Measurements from ENCODE around the gene SMPD3. TPM values are rescaled to one million over a fixed set of nuclear protein-coding genes. Genes with fewer than 3 reads are reported as not detected.

The SMPD3 gene
- total and polyA plus RNA-seq, 2 donors (not counting 3 experiments of a cell fraction or from before 2014, with no cell fraction given), result not detected

DNA sequence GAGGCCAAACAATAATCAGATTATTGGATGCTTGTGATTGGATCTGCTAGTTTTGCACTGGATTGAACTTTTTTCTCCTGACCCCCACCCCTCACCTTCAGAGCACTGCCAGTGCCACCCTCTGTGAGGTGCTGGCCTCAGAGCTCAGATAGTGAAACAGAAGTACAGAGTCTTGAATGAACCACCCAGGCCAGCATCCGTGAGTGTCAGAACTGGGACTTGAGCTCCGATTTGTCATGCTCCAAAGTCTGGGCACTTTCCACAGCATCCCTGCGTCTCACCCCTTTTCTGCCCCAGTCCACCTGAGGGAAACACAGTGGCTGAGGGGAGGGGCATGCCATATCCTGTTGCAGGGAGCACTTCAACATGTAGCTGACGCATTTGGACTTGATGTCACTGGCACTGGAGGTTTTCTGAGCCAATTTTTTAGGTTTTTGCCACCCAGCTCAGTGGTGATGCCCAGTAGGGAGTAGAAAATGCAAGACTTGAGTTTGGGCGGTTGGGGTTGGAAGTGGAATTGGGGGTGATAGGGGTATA, 47.3 kb downstream of the SMPD3 start:
- H3K9me3 ChIP-seq (replicated peaks; ENCODE audit: control insufficient read depth, insufficient read depth, low read length), result no peaks in the 10 kb centered on the region
- FAIRE-seq (no peak), DNase-seq (ENCODE audit: low read depth, low spot score) (no peak)
- no peaks in the 10 kb centered on the region for H3K9me1 ChIP-seq (replicated peaks; ENCODE audit: control insufficient read depth, extremely low read depth, insufficient read depth, low read length)
- dilution Hi-C loops (cut with MboI; ENCODE audit: extremely low pct_ligation_motif_present, low sequenced_read_pairs), result no loop called here
- BruUV-seq (replicated peaks), result no TSS peak
- ChIA-PET POLR2A (no interaction called here), CTCF (interaction anchor here (2.0 kb wide), 1 partner anchor 109 kb away, joined by 6 read pairs; no protein-coding TSS in a partner anchor)
- H4K20me1 ChIP-seq (replicated peaks; ENCODE audit: control insufficient read depth, extremely low read depth, insufficient read depth, low read length), result no peaks in the 10 kb centered on the region
- H3K4me1 ChIP-seq (ENCODE audit: control insufficient read depth, extremely low read depth, insufficient read depth, low read length), result no peaks in the 10 kb centered on the region
- peaks cover 2 to 4% of the 10 kb centered on the region in 2 experiments for H3K27me3 ChIP-seq (ENCODE audit: control insufficient read depth in 2 of 2, insufficient read depth in 2 of 2, low read length in 2 of 2)
- H3K4me3 ChIP-seq (replicated peaks in 1 of 3; ENCODE audit: insufficient read depth in 1 of 3, low read depth in 1 of 3, low read length in 3 of 3), result no peak overlapping the region
- H3K4me2 ChIP-seq (ENCODE audit: insufficient read depth, low read length), result no peak overlapping the region
- H3K9ac ChIP-seq (replicated peaks; ENCODE audit: extremely low read depth, insufficient read depth, low read length), result no peak overlapping the region
- intact Hi-C loops (cut with micrococcal nuclease), result no loop called here
- H3K27ac ChIP-seq (ENCODE audit: insufficient read depth, low read depth, low read length), result no peak overlapping the region
- TF ChIP-seq POLR2AphosphoS5 (IDR thresholded peaks at IDR 0.05; ENCODE audit: insufficient read depth, low read depth, low read length), result no peak
- TF ChIP-seq EZH2 (IDR thresholded peaks at IDR 0.05; ENCODE audit: borderline replicate concordance, low read depth, low read length, severe bottlenecking), result no peak
- TF ChIP-seq, protein P1, sequence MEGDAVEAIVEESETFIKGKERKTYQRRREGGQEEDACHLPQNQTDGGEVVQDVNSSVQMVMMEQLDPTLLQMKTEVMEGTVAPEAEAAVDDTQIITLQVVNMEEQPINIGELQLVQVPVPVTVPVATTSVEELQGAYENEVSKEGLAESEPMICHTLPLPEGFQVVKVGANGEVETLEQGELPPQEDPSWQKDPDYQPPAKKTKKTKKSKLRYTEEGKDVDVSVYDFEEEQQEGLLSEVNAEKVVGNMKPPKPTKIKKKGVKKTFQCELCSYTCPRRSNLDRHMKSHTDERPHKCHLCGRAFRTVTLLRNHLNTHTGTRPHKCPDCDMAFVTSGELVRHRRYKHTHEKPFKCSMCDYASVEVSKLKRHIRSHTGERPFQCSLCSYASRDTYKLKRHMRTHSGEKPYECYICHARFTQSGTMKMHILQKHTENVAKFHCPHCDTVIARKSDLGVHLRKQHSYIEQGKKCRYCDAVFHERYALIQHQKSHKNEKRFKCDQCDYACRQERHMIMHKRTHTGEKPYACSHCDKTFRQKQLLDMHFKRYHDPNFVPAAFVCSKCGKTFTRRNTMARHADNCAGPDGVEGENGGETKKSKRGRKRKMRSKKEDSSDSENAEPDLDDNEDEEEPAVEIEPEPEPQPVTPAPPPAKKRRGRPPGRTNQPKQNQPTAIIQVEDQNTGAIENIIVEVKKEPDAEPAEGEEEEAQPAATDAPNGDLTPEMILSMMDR (IDR thresholded peaks at IDR 0.05; ENCODE audit: extremely low read depth in 1 of 2, insufficient read depth in 1 of 2, low read depth in 1 of 2, low read length in 2 of 2), result no peak
- TF ChIP-seq FOS (IDR thresholded peaks at IDR 0.05; ENCODE audit: borderline replicate concordance, insufficient read depth, low read length), result no peak
- TF ChIP-seq POLR2A (IDR thresholded peaks at IDR 0.05; ENCODE audit: low read depth, low read length), result no peak
- TF ChIP-seq MYC (IDR thresholded peaks at IDR 0.05; ENCODE audit: low read depth, low read length), result no peak
- TF ChIP-seq, protein P2, sequence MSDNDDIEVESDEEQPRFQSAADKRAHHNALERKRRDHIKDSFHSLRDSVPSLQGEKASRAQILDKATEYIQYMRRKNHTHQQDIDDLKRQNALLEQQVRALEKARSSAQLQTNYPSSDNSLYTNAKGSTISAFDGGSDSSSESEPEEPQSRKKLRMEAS (IDR thresholded peaks at IDR 0.05; ENCODE audit: insufficient read depth, insufficient read length), result no peak
- TF ChIP-seq GATA2 (IDR thresholded peaks at IDR 0.05; ENCODE audit: insufficient read depth, insufficient read length, low read depth, low read length), result no peak
- TF ChIP-seq JUN (IDR thresholded peaks at IDR 0.05; ENCODE audit: borderline replicate concordance, insufficient read depth, insufficient read length, low read depth), result no peak
- H2AFZ ChIP-seq (ENCODE audit: low read depth, low read length), result no peak overlapping the region
- H3K79me2 ChIP-seq (ENCODE audit: control insufficient read depth, insufficient read depth, low read length), result no peaks in the 10 kb centered on the region
- H3K36me3 ChIP-seq (ENCODE audit: control insufficient read depth in 2 of 2, extremely low read depth in 1 of 2, insufficient read depth in 2 of 2, low read length in 2 of 2), result no peaks in the 10 kb centered on the region

All from endothelial cell of umbilical vein (primary cell).